ENCODE data around the gene SMAP1.

SMAP1 gene

GRCh38 chr6:70905742-70906141 lies 238.1 kb downstream of the SMAP1 start:
- H3K9ac ChIP-seq (ENCODE audit: low read depth, low read length): no peak overlapping the region
- H3K4me1 ChIP-seq (ENCODE audit: insufficient read depth, low read length): no peaks in the 10 kb centered on the region
- no peaks in the 10 kb centered on the region for H3K27me3 ChIP-seq (ENCODE audit: insufficient read depth, low read length, poor library complexity)
- DNase-seq (no peak), ATAC-seq (ENCODE audit: insufficient read depth, low read depth) (no peak)
- no peak overlapping the region for H2AFZ ChIP-seq (ENCODE audit: low read depth, low read length)
- no peak overlapping the region for H3K4me3 ChIP-seq (ENCODE audit: low read depth in 1 of 2, low read length in 2 of 2)
- H3K36me3 ChIP-seq (ENCODE audit: insufficient read depth, low read length): no peaks in the 10 kb centered on the region
- no peaks in the 10 kb centered on the region for H3K79me2 ChIP-seq (ENCODE audit: insufficient read depth, low read length)
- no peak overlapping the region for H3K4me2 ChIP-seq (ENCODE audit: insufficient read depth, low read length)
- no peaks in the 10 kb centered on the region for H3K9me3 ChIP-seq (ENCODE audit: insufficient read depth, low read length, severe bottlenecking)
- no peak overlapping the region for H3K27ac ChIP-seq (ENCODE audit: low read length)
- H4K20me1 ChIP-seq (ENCODE audit: insufficient read depth, low read length): no peaks in the 10 kb centered on the region
- TF ChIP-seq CTCF (IDR thresholded peaks at IDR 0.05; ENCODE audit: borderline replicate concordance, extremely low read depth, low read length, poor library complexity, severe bottlenecking): no peak

All from DND-41 (cell line).